HEK293 (cell line): ENCODE data around the gene METTL23.
"Not testable (repeated sequence)": the region's sequence is repeated elsewhere in the genome, so short reads cannot be mapped to it uniquely, and the experiment has no call there.

Experiments used
- CTCF ChIA-PET: fragments of 350-600 bp; formaldehyde crosslinking; extraction: SDS; loops from one replicate; lab custom pipeline; 2021; ENCODE audit warnings: antibody characterized with exemption; lab: Yijun Ruan, JAX
- POLR2A ChIA-PET: fragments of 300-600 bp; formaldehyde crosslinking; extraction: SDS; loops from one replicate; lab custom pipeline; 2020; ENCODE audit warnings: antibody characterized with exemption, inconsistent platforms; lab: Yijun Ruan, JAX
- H3K27ac ChIP-seq: fragments of 200-500 bp; sonication (Bioruptor generic); 2 replicates; pipeline ENCODE4 v1.5.1; 2014; ENCODE audit warnings: low read depth, low read length, control low read depth, inconsistent platforms; ENCODE audit errors: extremely low read depth
- H3K36me3 ChIP-seq, 2 experiments: fragments of 200-500 bp in 1 of 2; sonication (Bioruptor generic) in 1 of 2; 1 replicate in 1 of 2; 2 replicates in 1 of 2; pipeline ENCODE4 v1.5.1; 2014 to 2017; ENCODE audit warnings: inconsistent platforms in 2 of 2, low read length in 2 of 2; ENCODE audit not compliant: control insufficient read depth in 2 of 2, insufficient read depth in 1 of 2
- H3K4me1 ChIP-seq: fragments of 200-500 bp; sonication (Bioruptor generic); 2 replicates; pipeline ENCODE4 v1.5.1; 2014; ENCODE audit warnings: mild to moderate bottlenecking, low read length, inconsistent platforms; ENCODE audit not compliant: control insufficient read depth, insufficient read depth
- H3K4me3 ChIP-seq: 2 replicates; pipeline ENCODE4 v1.5.1; 2011; ENCODE audit warnings: low read depth, mild to moderate bottlenecking, control low read depth, low read length, moderate library complexity
- H3K9me3 ChIP-seq: fragments of 200-500 bp; sonication (Bioruptor generic); 2 replicates; pipeline ENCODE4 v1.5.1; 2014; ENCODE audit warnings: low read depth, low read length, inconsistent platforms; ENCODE audit not compliant: control insufficient read depth, insufficient read depth
- FEZF1 ChIP-seq: fragments of 450-650 bp; formaldehyde crosslinking; IDR thresholded peaks from 2 replicates; pipeline ENCODE4 v1.5.1; 2016; ENCODE audit warnings: missing biosample characterization, missing genetic modification characterization
- ZBTB8A ChIP-seq: fragments of 450-650 bp; formaldehyde crosslinking; IDR thresholded peaks from 2 replicates; pipeline ENCODE4 v1.5.1; 2016; ENCODE audit warnings: missing biosample characterization, missing genetic modification characterization
- ZNF10 ChIP-seq: fragments of 450-650 bp; formaldehyde crosslinking; IDR thresholded peaks from 2 replicates; pipeline ENCODE4 v1.5.1; 2017; ENCODE audit warnings: missing biosample characterization, missing genetic modification characterization
- ZNF211 ChIP-seq: fragments of 450-650 bp; formaldehyde crosslinking; IDR thresholded peaks from 2 replicates; pipeline ENCODE4 v1.5.1; 2016; ENCODE audit warnings: low read depth, missing biosample characterization, missing genetic modification characterization
- ZNF350 ChIP-seq: fragments of 450-650 bp; formaldehyde crosslinking; IDR thresholded peaks from 2 replicates; pipeline ENCODE4 v1.5.0; 2017; ENCODE audit warnings: missing biosample characterization, mild to moderate bottlenecking, missing genetic modification characterization
- ZNF366 ChIP-seq: fragments of 450-650 bp; formaldehyde crosslinking; conservative IDR thresholded peaks from 2 replicates; pipeline ENCODE4 v1.5.1; 2016; ENCODE audit warnings: missing biosample characterization, missing genetic modification characterization
- ZNF404 ChIP-seq: fragments of 450-650 bp; formaldehyde crosslinking; IDR thresholded peaks from 2 replicates; pipeline ENCODE4 v1.5.1; 2017; ENCODE audit warnings: missing biosample characterization, missing genetic modification characterization
- ZNF529 ChIP-seq: fragments of 450-650 bp; formaldehyde crosslinking; IDR thresholded peaks from 2 replicates; pipeline ENCODE4 v1.5.1; 2017; ENCODE audit warnings: missing genetic modification characterization, missing biosample characterization; ENCODE audit not compliant: insufficient replicate concordance
- ZNF629 ChIP-seq: fragments of 450-650 bp; formaldehyde crosslinking; IDR thresholded peaks from 2 replicates; pipeline ENCODE4 v1.5.1; 2017; ENCODE audit warnings: missing biosample characterization, missing genetic modification characterization
- ZNF670 ChIP-seq: fragments of 450-650 bp; formaldehyde crosslinking; IDR thresholded peaks from 2 replicates; pipeline ENCODE4 v1.5.1; 2016; ENCODE audit warnings: missing biosample characterization, missing genetic modification characterization, low read depth
- ZNF692 ChIP-seq: fragments of 450-650 bp; formaldehyde crosslinking; IDR thresholded peaks from 2 replicates; pipeline ENCODE4 v1.5.1; 2016; ENCODE audit warnings: missing biosample characterization, missing genetic modification characterization
- TF ChIP-seq, protein P1 (sequence below): fragments of 450-650 bp; formaldehyde crosslinking; conservative IDR thresholded peaks from 2 replicates; pipeline ENCODE4 v1.5.1; 2016; ENCODE audit warnings: low read depth, missing biosample characterization, missing genetic modification characterization
- TF ChIP-seq, protein P2 (sequence below): fragments of 450-650 bp; formaldehyde crosslinking; optimal IDR thresholded peaks from 2 replicates; pipeline ENCODE3; 2016; ENCODE audit warnings: missing biosample characterization, mild to moderate bottlenecking, missing genetic modification characterization
- TF ChIP-seq, protein P3 (sequence below): fragments of 450-650 bp; formaldehyde crosslinking; IDR thresholded peaks from 2 replicates; pipeline ENCODE4 v1.5.1; 2016; ENCODE audit warnings: missing biosample characterization, missing genetic modification characterization
- TF ChIP-seq, protein P4 (sequence below): fragments of 450-650 bp; formaldehyde crosslinking; IDR thresholded peaks from 2 replicates; pipeline ENCODE4 v1.5.1; 2016; ENCODE audit warnings: missing biosample characterization, missing genetic modification characterization

METTL23 gene

DNA sequence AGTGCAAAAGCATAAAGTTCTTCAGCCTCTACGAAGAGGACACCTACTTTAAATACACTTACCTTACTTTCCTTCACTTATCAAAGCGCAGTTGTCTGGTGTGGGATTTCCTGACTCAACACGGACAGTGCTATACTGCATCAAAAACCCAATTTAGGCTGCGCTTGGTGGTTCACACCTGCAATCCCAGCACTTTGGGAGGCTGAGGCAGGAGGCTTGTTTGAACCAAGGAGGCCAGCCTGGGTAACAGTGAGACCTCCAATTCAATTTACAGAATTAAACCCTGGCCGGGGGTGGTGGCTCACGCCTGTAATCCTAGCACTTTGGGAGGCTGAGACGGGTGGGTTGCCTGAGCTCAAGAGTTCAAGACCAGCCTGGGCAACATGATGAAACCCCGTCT, 4.4 kb upstream of the METTL23 start:
- POLR2A ChIA-PET, result interaction anchor here (0.6 to 0.7 kb wide), 2 partner anchors 13 to 51 kb away, joined by 5 read pairs; no protein-coding TSS in a partner anchor
- Histone ChIP-seq H3K4me3 (no peak overlapping the region), H3K27ac (no peak overlapping the region), H3K4me1 (peaks cover 2% of the 10 kb centered on the region), H3K36me3 (peaks cover 66 to 74% of the 10 kb centered on the region in 2 experiments), H3K9me3 (no peaks in the 10 kb centered on the region)
- TF ChIP-seq ZNF366 (tag by site-specific recombination) (no peak), ZNF670 (tag by site-specific recombination) (no peak), ZNF350 (tag by site-specific recombination) (no peak), ZNF692 (tag by site-specific recombination) (no peak), FEZF1 (no peak), ZBTB8A (tag by site-specific recombination) (no peak), ZNF10 (tag by site-specific recombination) (no peak), ZNF629 (no peak)
- TF ChIP-seq, protein P1, sequence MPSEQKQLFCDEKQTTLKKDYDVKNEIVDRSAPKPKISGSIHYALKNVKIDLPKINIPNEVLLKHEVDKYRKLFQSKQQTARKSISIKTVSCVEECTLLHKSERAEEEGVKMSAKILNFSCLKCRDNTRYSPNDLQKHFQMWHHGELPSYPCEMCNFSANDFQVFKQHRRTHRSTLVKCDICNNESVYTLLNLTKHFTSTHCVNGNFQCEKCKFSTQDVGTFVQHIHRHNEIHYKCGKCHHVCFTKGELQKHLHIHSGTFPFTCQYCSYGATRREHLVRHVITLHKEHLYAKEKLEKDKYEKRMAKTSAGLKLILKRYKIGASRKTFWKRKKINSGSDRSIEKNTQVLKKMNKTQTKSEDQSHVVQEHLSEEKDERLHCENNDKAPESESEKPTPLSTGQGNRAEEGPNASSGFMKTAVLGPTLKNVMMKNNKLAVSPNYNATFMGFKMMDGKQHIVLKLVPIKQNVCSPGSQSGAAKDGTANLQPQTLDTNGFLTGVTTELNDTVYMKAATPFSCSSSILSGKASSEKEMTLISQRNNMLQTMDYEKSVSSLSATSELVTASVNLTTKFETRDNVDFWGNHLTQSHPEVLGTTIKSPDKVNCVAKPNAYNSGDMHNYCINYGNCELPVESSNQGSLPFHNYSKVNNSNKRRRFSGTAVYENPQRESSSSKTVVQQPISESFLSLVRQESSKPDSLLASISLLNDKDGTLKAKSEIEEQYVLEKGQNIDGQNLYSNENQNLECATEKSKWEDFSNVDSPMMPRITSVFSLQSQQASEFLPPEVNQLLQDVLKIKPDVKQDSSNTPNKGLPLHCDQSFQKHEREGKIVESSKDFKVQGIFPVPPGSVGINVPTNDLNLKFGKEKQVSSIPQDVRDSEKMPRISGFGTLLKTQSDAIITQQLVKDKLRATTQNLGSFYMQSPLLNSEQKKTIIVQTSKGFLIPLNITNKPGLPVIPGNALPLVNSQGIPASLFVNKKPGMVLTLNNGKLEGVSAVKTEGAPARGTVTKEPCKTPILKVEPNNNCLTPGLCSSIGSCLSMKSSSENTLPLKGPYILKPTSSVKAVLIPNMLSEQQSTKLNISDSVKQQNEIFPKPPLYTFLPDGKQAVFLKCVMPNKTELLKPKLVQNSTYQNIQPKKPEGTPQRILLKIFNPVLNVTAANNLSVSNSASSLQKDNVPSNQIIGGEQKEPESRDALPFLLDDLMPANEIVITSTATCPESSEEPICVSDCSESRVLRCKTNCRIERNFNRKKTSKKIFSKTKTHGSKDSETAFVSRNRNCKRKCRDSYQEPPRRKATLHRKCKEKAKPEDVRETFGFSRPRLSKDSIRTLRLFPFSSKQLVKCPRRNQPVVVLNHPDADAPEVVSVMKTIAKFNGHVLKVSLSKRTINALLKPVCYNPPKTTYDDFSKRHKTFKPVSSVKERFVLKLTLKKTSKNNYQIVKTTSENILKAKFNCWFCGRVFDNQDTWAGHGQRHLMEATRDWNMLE (tag by site-specific recombination), result no peak
- TF ChIP-seq, protein P2, sequence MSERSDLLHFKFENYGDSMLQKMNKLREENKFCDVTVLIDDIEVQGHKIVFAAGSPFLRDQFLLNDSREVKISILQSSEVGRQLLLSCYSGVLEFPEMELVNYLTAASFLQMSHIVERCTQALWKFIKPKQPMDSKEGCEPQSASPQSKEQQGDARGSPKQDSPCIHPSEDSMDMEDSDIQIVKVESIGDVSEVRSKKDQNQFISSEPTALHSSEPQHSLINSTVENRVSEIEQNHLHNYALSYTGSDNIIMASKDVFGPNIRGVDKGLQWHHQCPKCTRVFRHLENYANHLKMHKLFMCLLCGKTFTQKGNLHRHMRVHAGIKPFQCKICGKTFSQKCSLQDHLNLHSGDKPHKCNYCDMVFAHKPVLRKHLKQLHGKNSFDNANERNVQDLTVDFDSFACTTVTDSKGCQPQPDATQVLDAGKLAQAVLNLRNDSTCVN (tag by site-specific recombination), result no peak
- CTCF ChIA-PET, result interaction anchor here (8.7 kb wide), 1 partner anchor 8 kb away, joined by 68 read pairs; the partner anchor contains the start of gene MXRA7

DNA sequence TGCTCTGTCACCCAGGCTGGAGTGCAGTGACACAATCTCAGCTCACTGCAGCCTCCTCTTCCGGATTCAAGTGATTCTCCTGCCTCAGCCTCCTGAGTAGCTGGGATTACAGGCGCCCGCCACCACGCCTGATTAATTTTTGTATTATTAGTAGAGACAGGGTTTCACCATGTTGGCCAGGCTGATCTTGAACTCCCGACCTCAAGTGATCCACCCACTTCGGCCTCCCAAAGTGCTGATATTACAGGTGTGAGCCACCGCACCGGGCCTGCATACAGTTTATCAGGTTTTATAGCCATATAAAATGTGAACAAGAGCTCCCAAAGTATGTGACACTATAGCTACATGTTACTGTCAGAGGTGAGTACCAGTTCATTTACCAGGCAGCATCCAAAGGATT, 3.7 kb upstream of the METTL23 start:
- not testable (repeated sequence) for H3K4me1 ChIP-seq, H3K4me3 ChIP-seq, H3K27ac ChIP-seq, H3K9me3 ChIP-seq
- CTCF ChIA-PET, result interaction anchor here (0.6 to 8.7 kb wide), 4 partner anchors 9 to 195 kb away, joined by 3 to 68 read pairs (median 3); partner anchors contain the start of gene MXRA7
- POLR2A ChIA-PET, result interaction anchor here (0.6 kb wide), 1 partner anchor 12 kb away, joined by 5 read pairs; no protein-coding TSS in a partner anchor
- peaks cover 59 to 70% of the 10 kb centered on the region in 2 experiments for H3K36me3 ChIP-seq

DNA sequence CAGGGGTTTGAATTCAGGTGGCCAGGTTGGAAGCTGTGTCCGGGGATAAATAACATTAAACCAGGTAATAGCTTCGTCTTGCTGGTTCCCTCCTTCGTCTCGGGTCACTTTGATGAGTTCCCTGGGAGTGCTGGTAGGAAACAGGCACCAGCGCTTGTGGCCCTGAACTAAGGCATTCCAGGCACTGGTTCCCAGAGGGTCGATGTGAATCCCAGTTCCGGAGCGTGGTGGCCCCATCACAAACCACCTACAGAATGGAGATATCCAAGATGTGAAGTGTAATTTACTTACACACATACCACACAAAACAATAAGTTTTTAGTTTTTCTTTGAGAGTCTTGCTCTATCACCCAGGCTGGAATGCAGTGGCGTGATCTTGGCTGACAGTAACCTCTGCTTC, 2.8 kb upstream of the METTL23 start:
- ChIA-PET CTCF (interaction anchor here (8.7 kb wide), 1 partner anchor 10 kb away, joined by 68 read pairs; the partner anchor contains the start of gene MXRA7), POLR2A (interaction anchor here (4.6 kb wide), 1 partner anchor 13 kb away, joined by 68 read pairs; the partner anchor contains the start of genes MFSD11 and SRSF2)
- Histone ChIP-seq H3K4me1 (peaks cover 7% of the 10 kb centered on the region), H3K27ac (no peak overlapping the region), H3K9me3 (no peaks in the 10 kb centered on the region), H3K36me3 (peaks cover 58 to 62% of the 10 kb centered on the region in 2 experiments), H3K4me3 (no peak overlapping the region)
- TF ChIP-seq, protein P3, sequence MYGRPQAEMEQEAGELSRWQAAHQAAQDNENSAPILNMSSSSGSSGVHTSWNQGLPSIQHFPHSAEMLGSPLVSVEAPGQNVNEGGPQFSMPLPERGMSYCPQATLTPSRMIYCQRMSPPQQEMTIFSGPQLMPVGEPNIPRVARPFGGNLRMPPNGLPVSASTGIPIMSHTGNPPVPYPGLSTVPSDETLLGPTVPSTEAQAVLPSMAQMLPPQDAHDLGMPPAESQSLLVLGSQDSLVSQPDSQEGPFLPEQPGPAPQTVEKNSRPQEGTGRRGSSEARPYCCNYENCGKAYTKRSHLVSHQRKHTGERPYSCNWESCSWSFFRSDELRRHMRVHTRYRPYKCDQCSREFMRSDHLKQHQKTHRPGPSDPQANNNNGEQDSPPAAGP (tag by site-specific recombination), result no peak
- TF ChIP-seq ZNF404 (tag by site-specific recombination) (no peak), ZNF211 (no peak), ZNF529 (tag by site-specific recombination) (no peak)
- TF ChIP-seq, protein P4, sequence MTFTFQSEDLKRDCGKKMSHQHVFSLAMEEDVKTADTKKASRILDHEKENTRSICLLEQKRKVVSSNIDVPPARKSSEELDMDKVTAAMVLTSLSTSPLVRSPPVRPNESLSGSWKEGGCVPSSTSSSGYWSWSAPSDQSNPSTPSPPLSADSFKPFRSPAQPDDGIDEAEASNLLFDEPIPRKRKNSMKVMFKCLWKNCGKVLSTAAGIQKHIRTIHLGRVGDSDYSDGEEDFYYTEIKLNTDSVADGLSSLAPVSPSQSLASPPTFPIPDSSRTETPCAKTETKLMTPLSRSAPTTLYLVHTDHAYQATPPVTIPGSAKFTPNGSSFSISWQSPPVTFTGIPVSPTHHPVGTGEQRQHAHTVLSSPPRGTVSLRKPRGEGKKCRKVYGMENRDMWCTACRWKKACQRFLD (tag by site-specific recombination), result no peak
- TF ChIP-seq, protein P1 (tag by site-specific recombination), result no peak
